Measurements from ENCODE around the gene DHX32. TPM values are rescaled to one million over a fixed set of nuclear protein-coding genes. Genes with fewer than 3 reads are reported as not detected.

DHX32 gene
- total and polyA plus RNA-seq, 2 experiments from 2014 or later = 40.6 to 50.8 TPM

DNA sequence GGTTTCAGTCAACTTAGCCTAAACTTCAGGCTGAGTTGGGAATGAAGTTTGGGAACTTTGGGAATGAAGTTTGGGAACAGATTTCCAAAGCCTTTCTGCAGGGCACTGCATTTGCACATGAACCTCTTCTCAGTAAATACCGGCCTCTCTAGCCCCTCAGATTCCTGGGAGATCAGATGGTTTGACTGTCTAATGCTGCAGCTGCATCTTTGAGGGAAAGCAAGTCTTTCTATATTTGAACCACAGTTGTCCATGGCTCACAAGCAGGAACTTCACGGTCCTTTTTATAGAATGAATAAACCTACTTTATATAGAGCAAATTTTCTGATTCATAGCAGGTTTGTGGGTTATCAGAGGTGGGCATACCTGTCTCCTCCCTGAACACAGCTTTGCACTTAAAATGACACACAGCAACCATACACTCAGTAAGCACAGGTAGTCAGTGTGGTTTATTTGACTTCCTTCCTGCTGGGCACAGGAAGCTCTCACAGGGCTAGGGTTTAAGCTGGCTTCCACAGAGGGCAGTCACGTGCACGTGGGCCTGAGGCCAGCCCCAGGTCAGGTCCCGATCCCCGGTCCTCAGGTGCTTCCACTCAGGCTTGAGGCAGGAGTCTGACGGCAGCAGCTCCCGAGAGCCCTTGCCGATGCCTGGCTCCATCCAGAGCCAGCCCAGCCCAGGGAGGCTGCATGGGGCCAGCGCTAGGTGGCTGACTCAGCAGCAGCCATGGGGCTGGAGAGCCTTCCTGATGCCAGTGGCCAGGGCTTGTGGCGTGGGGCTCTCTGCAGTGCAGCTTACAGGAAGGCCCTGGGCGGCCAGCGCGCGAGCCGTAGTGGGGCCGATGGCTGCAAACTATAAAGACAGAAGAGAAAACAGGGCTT is 92.7 kb downstream of the DHX32 start:
- no peak overlapping the region for H3K27ac ChIP-seq
- WGBS (ENCODE audit: low lambda C conversion rate, missing lambda C conversion rate) = 91% methylated on average over 16 of the region's 17 CpGs
- H3K9me2 ChIP-seq (replicated peaks; ENCODE audit: insufficient read depth) = no peaks in the 10 kb centered on the region
- H2AFZ ChIP-seq = no peak overlapping the region
- H3K27me3 ChIP-seq = no peaks in the 10 kb centered on the region
- H3K4me1 ChIP-seq (ENCODE audit: insufficient read depth) = no peaks in the 10 kb centered on the region
- no peaks in the 10 kb centered on the region for H3K36me3 ChIP-seq (replicated peaks; ENCODE audit: insufficient read depth, low read depth)
- no peak for DNase-seq (ENCODE audit: low spot score)
- H4K20me1 ChIP-seq (ENCODE audit: insufficient read depth, poor library complexity, severe bottlenecking) = no peaks in the 10 kb centered on the region
- H3K4me2 ChIP-seq = no peak overlapping the region
- H3K79me2 ChIP-seq = no peaks in the 10 kb centered on the region
- no peak for TF ChIP-seq EZH2 (IDR thresholded peaks at IDR 0.05; ENCODE audit: borderline replicate concordance)
- TF ChIP-seq, protein P1, sequence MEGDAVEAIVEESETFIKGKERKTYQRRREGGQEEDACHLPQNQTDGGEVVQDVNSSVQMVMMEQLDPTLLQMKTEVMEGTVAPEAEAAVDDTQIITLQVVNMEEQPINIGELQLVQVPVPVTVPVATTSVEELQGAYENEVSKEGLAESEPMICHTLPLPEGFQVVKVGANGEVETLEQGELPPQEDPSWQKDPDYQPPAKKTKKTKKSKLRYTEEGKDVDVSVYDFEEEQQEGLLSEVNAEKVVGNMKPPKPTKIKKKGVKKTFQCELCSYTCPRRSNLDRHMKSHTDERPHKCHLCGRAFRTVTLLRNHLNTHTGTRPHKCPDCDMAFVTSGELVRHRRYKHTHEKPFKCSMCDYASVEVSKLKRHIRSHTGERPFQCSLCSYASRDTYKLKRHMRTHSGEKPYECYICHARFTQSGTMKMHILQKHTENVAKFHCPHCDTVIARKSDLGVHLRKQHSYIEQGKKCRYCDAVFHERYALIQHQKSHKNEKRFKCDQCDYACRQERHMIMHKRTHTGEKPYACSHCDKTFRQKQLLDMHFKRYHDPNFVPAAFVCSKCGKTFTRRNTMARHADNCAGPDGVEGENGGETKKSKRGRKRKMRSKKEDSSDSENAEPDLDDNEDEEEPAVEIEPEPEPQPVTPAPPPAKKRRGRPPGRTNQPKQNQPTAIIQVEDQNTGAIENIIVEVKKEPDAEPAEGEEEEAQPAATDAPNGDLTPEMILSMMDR (IDR thresholded peaks at IDR 0.05; ENCODE audit: poor library complexity) = no peak
- TF ChIP-seq EZH2phosphoT487 (IDR thresholded peaks at IDR 0.05; ENCODE audit: low read depth, severe bottlenecking, unreplicated experiment) = no peak
- no peaks in the 10 kb centered on the region for H3K9me3 ChIP-seq (ENCODE audit: low read depth)
- H3K4me3 ChIP-seq = no peak overlapping the region

MicroRNA genes within 50 kb of the gene (microRNA counts, 767-probe panel; counts per million panel counts)
- microRNA hsa-miR-4484 = not detected

Small RNAs within 50 kb of the gene (microRNA-seq; reads per million reads assigned to microRNA genes)
- not detected for gene MIR4484

Small RNAs within 50 kb of the gene (small RNA-seq; reads per million reads assigned to genes)
- gene MIR4484 = not detected
- gene RF00017 = not detected
- gene RNU2-42P = not detected

Other genes with a start within 250 kb of the DHX32 start
- gene TEX36, start 198.1 kb downstream of the DHX32 start, total RNA-seq = not detected in 2 replicates
- gene TEX36, start 198.1 kb downstream of the DHX32 start, polyA plus RNA-seq = not detected in 2 replicates
- 27.3 and 28.9 TPM in 2 replicates for gene EDRF1, start 161.6 kb downstream of the DHX32 start, total RNA-seq
- 10.1 and 11.4 TPM in 2 replicates for gene EDRF1, start 161.6 kb downstream of the DHX32 start, polyA plus RNA-seq
- not detected in 2 replicates for gene MMP21, start 105.5 kb downstream of the DHX32 start, total RNA-seq
- gene MMP21, start 105.5 kb downstream of the DHX32 start, polyA plus RNA-seq = 0.21 and 0.22 TPM in 2 replicates
- 52.9 and 55.7 TPM in 2 replicates for gene UROS, start 58.0 kb downstream of the DHX32 start, total RNA-seq
- gene UROS, start 58.0 kb downstream of the DHX32 start, polyA plus RNA-seq = 73.1 and 80.4 TPM in 2 replicates
- 45.0 and 51.5 TPM in 2 replicates for gene BCCIP, start 57.7 kb downstream of the DHX32 start, total RNA-seq
- gene BCCIP, start 57.7 kb downstream of the DHX32 start, polyA plus RNA-seq = 63.2 and 65.8 TPM in 2 replicates
- 0.88 and 6.0 TPM in 2 replicates for gene FANK1, start 15.3 kb upstream of the DHX32 start, total RNA-seq
- 2.9 and 5.5 TPM in 2 replicates for gene FANK1, start 15.3 kb upstream of the DHX32 start, polyA plus RNA-seq

Data from hepatocyte (in vitro differentiated cells).